WTC11 (cell line): ENCODE measurements around the gene GPA33. TPM values are rescaled to one million over a fixed set of nuclear protein-coding genes. Genes with fewer than 3 reads are reported as not detected.
A peak's percentile ranks its signal among the peaks of the same experiment; 100 is the strongest.

ENCODE experiments used
- ATAC-seq: fragments of 200-7000 bp; cut with Tn5 transposase; 2 replicates; pipeline ENCODE4 v1.10.0; 2021; ENCODE audit warnings: mild to moderate bottlenecking, moderate library complexity
- CTCF ChIA-PET: fragments of 300-600 bp; sonication (Branson Sonifier 250); formaldehyde crosslinking; loops from one replicate; lab custom pipeline; 2021; ENCODE audit warnings: antibody characterized with exemption; lab: Charles Lee
- POLR2A ChIA-PET: fragments of 350-600 bp; sonication (Branson Sonifier 250); formaldehyde crosslinking; loops from one replicate; lab custom pipeline; 2021; ENCODE audit warnings: antibody characterized with exemption; lab: Charles Lee
- DNase-seq: peaks from one replicate; pipeline ENCODE4 v3.0.0; 2021; ENCODE audit warnings: low spot score
- H3K27ac Mint-ChIP-seq: 2 replicates; pipeline ENCODE4 v1.8.0; 2021; ENCODE audit warnings: mixed read lengths
- H3K27me3 Mint-ChIP-seq: 2 replicates; pipeline ENCODE4 v1.8.0; 2021; ENCODE audit warnings: low read depth, mild to moderate bottlenecking, moderate library complexity, mixed read lengths
- H3K36me3 Mint-ChIP-seq: 2 replicates; pipeline ENCODE4 v1.8.0; 2021; ENCODE audit warnings: mixed read lengths
- H3K4me1 Mint-ChIP-seq: 2 replicates; pipeline ENCODE4 v1.8.0; 2022; ENCODE audit warnings: mixed read lengths
- H3K4me3 Mint-ChIP-seq: 2 replicates; pipeline ENCODE4 v1.8.0; 2021; ENCODE audit warnings: mild to moderate bottlenecking, moderate library complexity, mixed read lengths
- H3K9me3 Mint-ChIP-seq: 2 replicates; pipeline ENCODE4 v1.8.0; 2021; ENCODE audit warnings: mixed read lengths
- ATF2 ChIP-seq: sonication (generic); formaldehyde crosslinking; IDR thresholded peaks from 2 replicates; pipeline ENCODE4 v1.8.1; 2022; ENCODE audit warnings: low read depth, missing genetic modification reagents, borderline replicate concordance
- CREB1 ChIP-seq: sonication (generic); formaldehyde crosslinking; IDR thresholded peaks from 2 replicates; pipeline ENCODE4 v1.8.0; 2023; ENCODE audit warnings: mild to moderate bottlenecking, missing genetic modification reagents
- FOXJ3 ChIP-seq: sonication (generic); formaldehyde crosslinking; IDR thresholded peaks from 2 replicates; pipeline ENCODE4 v1.9.0; 2021; ENCODE audit warnings: missing genetic modification reagents, mild to moderate bottlenecking, borderline replicate concordance
- GABPB1 ChIP-seq: sonication (generic); formaldehyde crosslinking; IDR thresholded peaks from 2 replicates; pipeline ENCODE4 v1.8.1; 2023; ENCODE audit warnings: mild to moderate bottlenecking, missing genetic modification reagents
- GTF2I ChIP-seq: fragments of 250-450 bp; sonication (Bioruptor Pico); conservative IDR thresholded peaks from 2 replicates; pipeline ENCODE4 v1.4.0; 2021; ENCODE audit warnings: mild to moderate bottlenecking
- HMGA2 ChIP-seq: fragments of 250-450 bp; sonication (Bioruptor Pico); IDR thresholded peaks from 2 replicates; pipeline ENCODE4 v1.4.0; 2021; ENCODE audit warnings: mild to moderate bottlenecking, moderate library complexity
- JUN ChIP-seq: sonication (generic); formaldehyde crosslinking; IDR thresholded peaks from 2 replicates; pipeline ENCODE4 v1.8.0; 2023; ENCODE audit warnings: mild to moderate bottlenecking, missing genetic modification reagents
- MAX ChIP-seq: sonication (generic); formaldehyde crosslinking; IDR thresholded peaks from 2 replicates; pipeline ENCODE4 v1.8.0; 2022; ENCODE audit warnings: mild to moderate bottlenecking, missing genetic modification reagents
- NFE2L1 ChIP-seq: sonication (generic); formaldehyde crosslinking; IDR thresholded peaks from 2 replicates; pipeline ENCODE4 v1.8.1; 2023; ENCODE audit warnings: missing genetic modification reagents
- NR2C2 ChIP-seq: sonication (generic); formaldehyde crosslinking; IDR thresholded peaks from 2 replicates; pipeline ENCODE4 v1.8.0; 2022; ENCODE audit warnings: mild to moderate bottlenecking, missing genetic modification reagents
- NR3C1 ChIP-seq: sonication (generic); formaldehyde crosslinking; conservative IDR thresholded peaks from 2 replicates; pipeline ENCODE4 v1.8.1; 2023; ENCODE audit warnings: low read depth, mild to moderate bottlenecking, missing genetic modification reagents
- PRRX2 ChIP-seq: fragments of 250-450 bp; sonication (Bioruptor Pico); IDR thresholded peaks from 2 replicates; pipeline ENCODE4 v1.8.0; 2021; ENCODE audit warnings: mild to moderate bottlenecking
- RELA ChIP-seq: sonication (generic); formaldehyde crosslinking; IDR thresholded peaks from 2 replicates; pipeline ENCODE4 v1.8.1; 2022; ENCODE audit warnings: missing genetic modification reagents, mild to moderate bottlenecking, borderline replicate concordance
- SMAD3 ChIP-seq: sonication (generic); formaldehyde crosslinking; IDR thresholded peaks from 2 replicates; pipeline ENCODE4 v1.8.0; 2022; ENCODE audit warnings: missing genetic modification reagents, mild to moderate bottlenecking, borderline replicate concordance
- TP53 ChIP-seq: sonication (generic); formaldehyde crosslinking; IDR thresholded peaks from 2 replicates; pipeline ENCODE4 v1.8.1; 2023; ENCODE audit warnings: mild to moderate bottlenecking, missing genetic modification reagents
- ZNF121 ChIP-seq: sonication (generic); formaldehyde crosslinking; IDR thresholded peaks from 2 replicates; pipeline ENCODE4 v1.8.0; 2023; ENCODE audit warnings: missing genetic modification reagents
- ZNF263 ChIP-seq: sonication (generic); formaldehyde crosslinking; IDR thresholded peaks from 2 replicates; pipeline ENCODE4 v1.8.1; 2022; ENCODE audit warnings: low read depth, mild to moderate bottlenecking, moderate library complexity, missing genetic modification reagents
- ZNF317 ChIP-seq: sonication (generic); formaldehyde crosslinking; IDR thresholded peaks from 2 replicates; pipeline ENCODE4 v1.8.1; 2023; ENCODE audit warnings: low read depth, mild to moderate bottlenecking, moderate library complexity, missing genetic modification reagents, borderline replicate concordance
- ZSCAN18 ChIP-seq: fragments of 250-450 bp; sonication (Bioruptor Pico); IDR thresholded peaks from 2 replicates; pipeline ENCODE4 v2.1.2; 2022; ENCODE audit warnings: mild to moderate bottlenecking, moderate library complexity
- total RNA-seq: library from RNA; stranded (reverse); gene quantifications from 3 replicates; pipeline ENCODE4 v1.2.3, GENCODE V29; 2021
- TF ChIP-seq, protein P1 (sequence below): fragments of 250-450 bp; sonication (Bioruptor Pico); IDR thresholded peaks from 2 replicates; pipeline ENCODE4 v1.9.0; 2021; ENCODE audit warnings: moderate library complexity, mild to moderate bottlenecking, inconsistent platforms, borderline replicate concordance

Gene GPA33
- total RNA-seq, 1 experiment from 2014 or later = 0.63 TPM

DNA sequence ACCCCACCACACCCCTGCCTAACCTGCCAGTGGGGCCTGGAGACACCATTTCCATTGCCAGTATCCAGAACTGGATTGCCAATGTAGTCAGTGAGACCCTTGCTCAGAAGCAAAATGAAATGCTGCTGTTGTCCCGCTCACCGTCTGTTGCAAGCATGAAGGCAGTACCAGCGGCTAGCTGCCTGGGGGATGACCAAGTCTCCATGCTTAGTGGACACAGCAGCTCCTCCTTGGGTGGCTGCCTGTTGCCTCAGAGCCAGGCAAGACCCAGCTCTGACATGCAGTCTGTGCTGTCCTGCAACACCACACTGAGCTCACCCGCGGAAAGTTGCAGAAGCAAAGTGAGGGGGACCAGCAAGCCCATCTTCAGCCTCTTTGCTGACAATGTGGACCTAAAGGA is 37.1 kb upstream of the GPA33 start (continued):
- TF ChIP-seq ZSCAN18 (no peak), HMGA2 (CRISPR knock-in tag) (no peak), ZNF317 (CRISPR knock-in tag) (no peak), NFE2L1 (CRISPR knock-in tag) (no peak)

- H3K27me3 Mint-ChIP-seq = peaks cover 18% of the 10 kb centered on the region
- DNase-seq (no peak), ATAC-seq (no peak)
- CTCF ChIA-PET = interaction anchor here (0.6 to 1.9 kb wide), 3 partner anchors 24 to 93 kb away, joined by 4 to 7 read pairs (median 5); partner anchors contain the start of gene POU2F1
- no peak overlapping the region for H3K27ac Mint-ChIP-seq
- H3K9me3 Mint-ChIP-seq = no peaks in the 10 kb centered on the region
- TF ChIP-seq TP53 (CRISPR knock-in tag) = no peak
- POLR2A ChIA-PET = no interaction called here
- H3K36me3 Mint-ChIP-seq = no peaks in the 10 kb centered on the region
- H3K4me1 Mint-ChIP-seq = peaks cover 27% of the 10 kb centered on the region
- no peak overlapping the region for H3K4me3 Mint-ChIP-seq
Observed at GRCh38 chr1:167126811-167127210, 36.6 kb upstream of the GPA33 start.

DNA sequence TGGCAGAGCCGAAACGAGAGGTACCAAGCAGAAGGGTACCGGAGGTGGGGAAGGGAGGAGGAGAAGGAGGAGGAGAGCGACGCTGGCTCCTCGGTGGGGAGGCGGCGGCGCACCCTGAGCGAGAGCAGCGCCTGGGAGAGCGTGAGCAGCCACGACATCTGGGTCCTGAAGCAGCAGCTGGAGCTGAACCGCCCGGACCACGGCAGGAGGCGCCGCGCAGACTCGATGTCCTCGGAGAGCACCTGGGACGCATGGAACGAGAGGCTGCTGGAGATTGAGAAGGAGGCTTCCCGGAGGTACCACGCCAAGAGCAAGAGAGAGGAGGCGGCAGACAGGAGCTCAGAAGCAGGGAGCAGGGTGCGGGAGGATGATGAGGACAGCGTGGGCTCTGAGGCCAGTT is 36.1 kb upstream of the GPA33 start:
- peaks cover 30% of the 10 kb centered on the region for H3K4me1 Mint-ChIP-seq
- H3K9me3 Mint-ChIP-seq = no peaks in the 10 kb centered on the region
- H3K36me3 Mint-ChIP-seq = no peaks in the 10 kb centered on the region
- peaks cover 19% of the 10 kb centered on the region for H3K27me3 Mint-ChIP-seq
- ATAC-seq (no peak), DNase-seq (no peak)
- ChIA-PET POLR2A (no interaction called here), CTCF (interaction anchor here (0.5 to 1.9 kb wide), 3 partner anchors 23 to 94 kb away, joined by 3 to 7 read pairs (median 4); partner anchors contain the start of gene POU2F1)
- no peak overlapping the region for H3K27ac Mint-ChIP-seq
- TF ChIP-seq PRRX2 (no peak), CREB1 (CRISPR knock-in tag) (no peak)
- no peak overlapping the region for H3K4me3 Mint-ChIP-seq

DNA sequence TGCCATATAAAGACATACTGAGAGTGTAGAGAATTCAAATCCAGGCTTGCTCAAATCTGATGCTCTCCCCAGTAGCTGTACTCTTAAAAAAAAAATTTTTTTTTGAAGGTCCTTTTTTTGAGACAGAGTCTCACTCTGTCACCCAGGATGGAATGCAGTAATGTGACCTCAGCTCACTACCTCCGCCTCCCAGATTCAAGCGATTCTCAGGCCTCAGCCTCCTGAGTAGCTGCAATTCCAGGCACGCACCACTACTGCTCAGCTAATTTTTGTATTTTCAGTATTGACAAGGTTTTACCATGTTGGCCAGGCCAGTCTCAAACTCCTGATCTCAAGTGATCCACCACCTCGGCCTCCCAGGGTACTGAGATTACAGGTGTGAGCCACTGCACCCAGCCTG is 32.4 kb upstream of the GPA33 start:
- peaks cover 49% of the 10 kb centered on the region for H3K4me1 Mint-ChIP-seq
- no peak overlapping the region for H3K27ac Mint-ChIP-seq
- H3K27me3 Mint-ChIP-seq = peaks cover 18% of the 10 kb centered on the region
- POLR2A ChIA-PET = interaction anchor here (1.5 kb wide), 1 partner anchor 40 kb away, joined by 7 read pairs; no protein-coding TSS in a partner anchor
- no peak for TF ChIP-seq GTF2I (CRISPR knock-in tag)
- TF ChIP-seq GABPB1 (CRISPR knock-in tag) = no peak
- no peak for TF ChIP-seq SMAD3
- TF ChIP-seq, protein P1, sequence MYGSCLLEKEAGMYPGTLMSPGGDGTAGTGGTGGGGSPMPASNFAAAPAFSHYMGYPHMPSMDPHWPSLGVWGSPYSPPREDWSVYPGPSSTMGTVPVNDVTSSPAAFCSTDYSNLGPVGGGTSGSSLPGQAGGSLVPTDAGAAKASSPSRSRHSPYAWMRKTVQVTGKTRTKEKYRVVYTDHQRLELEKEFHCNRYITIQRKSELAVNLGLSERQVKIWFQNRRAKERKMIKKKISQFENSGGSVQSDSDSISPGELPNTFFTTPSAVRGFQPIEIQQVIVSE (CRISPR knock-in tag) = no peak
- no peak for TF ChIP-seq FOXJ3 (CRISPR knock-in tag)
- TF ChIP-seq RELA (CRISPR knock-in tag) = no peak
- TF ChIP-seq ZNF263 (CRISPR knock-in tag) = no peak
- TF ChIP-seq NR2C2 (CRISPR knock-in tag) = no peak
- no peak for TF ChIP-seq TP53 (CRISPR knock-in tag)
- TF ChIP-seq ZNF121 (CRISPR knock-in tag) = no peak
- no peak for TF ChIP-seq CREB1 (CRISPR knock-in tag)
- TF ChIP-seq ATF2 (CRISPR knock-in tag) = no peak
- no peak for TF ChIP-seq MAX (CRISPR knock-in tag)
- no peak for TF ChIP-seq NR3C1
- no peak for TF ChIP-seq JUN (CRISPR knock-in tag)
- no peaks in the 10 kb centered on the region for H3K9me3 Mint-ChIP-seq
- ATAC-seq = peak; percentile 25; the same call in 1 of the 2 replicates
- DNase-seq = no peak
- H3K4me3 Mint-ChIP-seq = no peak overlapping the region
- H3K36me3 Mint-ChIP-seq = no peaks in the 10 kb centered on the region
- CTCF ChIA-PET = interaction anchor here (0.6 to 2.2 kb wide), 8 partner anchors 40 to 417 kb away, joined by 3 to 15 read pairs (median 4); partner anchors contain the start of gene POU2F1
